ENCODE results near the gene CHST10. TPM values are rescaled to one million over a fixed set of nuclear protein-coding genes. Genes with fewer than 3 reads are reported as not detected.

CHST10 gene
- total RNA-seq, 1 donor from 2014 or later: 25.0 TPM

DNA sequence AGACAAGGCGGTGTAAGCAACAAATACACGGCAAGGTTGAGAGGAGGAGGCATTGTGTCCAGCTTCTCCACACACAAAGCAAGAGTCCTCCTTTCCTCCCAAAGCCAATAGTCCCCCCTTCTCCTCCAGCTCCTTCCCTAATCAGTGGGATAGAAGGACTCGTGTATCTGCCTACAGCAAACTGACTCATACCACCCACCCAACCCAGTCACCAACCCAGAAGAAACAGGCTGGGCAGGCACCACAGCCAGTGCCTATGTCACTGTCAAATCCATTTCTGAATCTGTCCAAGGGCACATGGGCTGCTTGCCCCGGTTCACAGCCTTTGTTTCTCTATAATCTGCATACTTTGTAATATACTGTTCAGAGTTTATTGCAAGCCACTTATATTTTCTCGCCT lies 33.6 kb upstream of the CHST10 start:
- no peak for DNase-seq
- Mint-ChIP-seq H3K4me3 (ENCODE audit: unreplicated experiment) (no peak overlapping the region), H3K27ac (ENCODE audit: unreplicated experiment) (no peak overlapping the region), H3K9me3 (ENCODE audit: unreplicated experiment) (peaks cover 6% of the 10 kb centered on the region), H3K27me3 (ENCODE audit: unreplicated experiment) (no peaks in the 10 kb centered on the region), H3K4me1 (ENCODE audit: low read depth, unreplicated experiment) (no peaks in the 10 kb centered on the region), H3K36me3 (ENCODE audit: unreplicated experiment) (no peaks in the 10 kb centered on the region)
- no peak for TF ChIP-seq CTCF (IDR thresholded peaks at IDR 0.05; ENCODE audit: partially characterized antibody, unreplicated experiment)

GRCh38 chr2:100446696-100447095 lies 29.2 kb upstream of the CHST10 start:
- Mint-ChIP-seq H3K27ac (ENCODE audit: unreplicated experiment) (no peak overlapping the region), H3K36me3 (ENCODE audit: unreplicated experiment) (no peaks in the 10 kb centered on the region), H3K9me3 (ENCODE audit: unreplicated experiment) (no peaks in the 10 kb centered on the region), H3K4me1 (ENCODE audit: low read depth, unreplicated experiment) (no peaks in the 10 kb centered on the region), H3K27me3 (ENCODE audit: unreplicated experiment) (no peaks in the 10 kb centered on the region), H3K4me3 (ENCODE audit: unreplicated experiment) (no peak overlapping the region)
- DNase-seq: no peak
- TF ChIP-seq CTCF (IDR thresholded peaks at IDR 0.05; ENCODE audit: partially characterized antibody, unreplicated experiment): no peak

DNA sequence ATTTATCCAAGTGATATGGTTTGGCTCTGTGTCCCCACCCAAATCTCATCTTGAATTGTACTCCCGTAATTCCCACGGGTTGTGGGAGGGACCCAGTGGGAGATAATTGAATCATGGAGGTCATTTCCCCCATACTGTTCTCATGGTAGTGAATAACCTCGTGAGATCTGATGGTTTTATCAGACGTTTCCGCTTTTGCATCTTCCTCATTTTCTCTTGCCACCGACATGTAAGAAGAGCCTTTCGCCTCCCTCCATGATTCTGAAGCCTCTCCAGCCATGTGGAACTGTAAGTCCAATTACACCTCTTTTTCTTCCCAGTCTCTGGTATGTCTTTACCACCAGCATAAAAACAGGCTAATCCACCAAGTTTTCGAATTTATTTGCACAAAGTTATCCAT lies 20.3 kb upstream of the CHST10 start:
- no peak overlapping the region for H3K27ac Mint-ChIP-seq (ENCODE audit: unreplicated experiment)
- H3K4me1 Mint-ChIP-seq (ENCODE audit: low read depth, unreplicated experiment): no peaks in the 10 kb centered on the region
- no peaks in the 10 kb centered on the region for H3K27me3 Mint-ChIP-seq (ENCODE audit: unreplicated experiment)
- no peak for DNase-seq
- no peak for TF ChIP-seq CTCF (IDR thresholded peaks at IDR 0.05; ENCODE audit: partially characterized antibody, unreplicated experiment)
- no peaks in the 10 kb centered on the region for H3K36me3 Mint-ChIP-seq (ENCODE audit: unreplicated experiment)
- H3K4me3 Mint-ChIP-seq (ENCODE audit: unreplicated experiment): no peak overlapping the region
- no peaks in the 10 kb centered on the region for H3K9me3 Mint-ChIP-seq (ENCODE audit: unreplicated experiment)

- Mint-ChIP-seq H3K27ac (ENCODE audit: unreplicated experiment) (no peak overlapping the region), H3K9me3 (ENCODE audit: unreplicated experiment) (no peaks in the 10 kb centered on the region), H3K4me3 (ENCODE audit: unreplicated experiment) (no peak overlapping the region), H3K27me3 (ENCODE audit: unreplicated experiment) (no peaks in the 10 kb centered on the region), H3K36me3 (ENCODE audit: unreplicated experiment) (no peaks in the 10 kb centered on the region), H3K4me1 (ENCODE audit: low read depth, unreplicated experiment) (no peaks in the 10 kb centered on the region)
- no peak for TF ChIP-seq CTCF (IDR thresholded peaks at IDR 0.05; ENCODE audit: partially characterized antibody, unreplicated experiment)
- DNase-seq: no peak
Measured at GRCh38 chr2:100429726-100430125, 12.3 kb upstream of the CHST10 start.

DNA sequence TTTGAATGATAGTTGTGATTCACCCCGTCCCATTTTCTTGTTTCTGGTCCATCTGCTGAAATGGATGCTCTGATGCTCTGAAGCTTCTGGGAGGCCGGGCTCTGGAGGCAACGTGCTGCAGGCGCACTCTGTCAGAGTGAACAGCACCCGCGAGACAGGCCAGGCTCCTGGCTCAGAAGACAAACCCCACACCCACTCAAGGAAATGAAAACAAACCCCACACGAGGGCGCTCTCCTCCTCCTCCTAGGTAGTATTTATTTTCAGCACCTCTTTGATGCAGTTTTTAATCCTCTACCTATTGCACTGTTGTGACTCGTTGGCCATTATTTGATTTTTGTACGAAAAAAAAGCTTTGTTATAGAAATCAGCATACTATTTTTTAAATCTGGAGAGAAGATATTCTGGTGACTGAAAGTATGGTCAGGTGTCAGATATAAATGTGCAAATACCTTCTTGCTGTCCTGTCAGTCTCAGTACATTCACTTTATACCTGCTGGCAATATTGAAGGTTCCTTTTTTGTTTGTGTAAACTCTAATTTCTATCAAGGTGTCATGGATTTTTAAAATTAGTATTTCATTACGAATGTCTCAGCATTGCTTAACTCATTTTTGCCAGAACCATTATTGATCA lies 10.3 kb upstream of the CHST10 start:
- H3K27me3 Mint-ChIP-seq (ENCODE audit: unreplicated experiment): peaks cover 2% of the 10 kb centered on the region
- no peak overlapping the region for H3K27ac Mint-ChIP-seq (ENCODE audit: unreplicated experiment)
- no peaks in the 10 kb centered on the region for H3K9me3 Mint-ChIP-seq (ENCODE audit: unreplicated experiment)
- TF ChIP-seq CTCF (IDR thresholded peaks at IDR 0.05; ENCODE audit: partially characterized antibody, unreplicated experiment): peak; percentile 30
- no peaks in the 10 kb centered on the region for H3K36me3 Mint-ChIP-seq (ENCODE audit: unreplicated experiment)
- no peaks in the 10 kb centered on the region for H3K4me1 Mint-ChIP-seq (ENCODE audit: low read depth, unreplicated experiment)
- no peak overlapping the region for H3K4me3 Mint-ChIP-seq (ENCODE audit: unreplicated experiment)
- peak; percentile 68 for DNase-seq
